Tibial artery (tissue), 4 donors: ENCODE data around the gene PDCD7.
"Not testable (repeated sequence)": the region's sequence is repeated elsewhere in the genome, so short reads cannot be mapped to it uniquely, and the experiment has no call there.

Experiments
- DNase-seq, 2 donors: peaks; one replicate each; pipeline ENCODE4 v3.0.0-alpha.2; 2019
- H3K27ac ChIP-seq, 2 donors: fragments of 200-600 bp; sonication (generic) in 1 of 2; 1 replicate in 1 of 2; 2 replicates in 1 of 2; pipeline ENCODE4 v1.5.1; 2018 to 2019; ENCODE audit warnings: mild to moderate bottlenecking in 1 of 2
- H3K27me3 ChIP-seq, 2 donors: fragments of 200-600 bp; sonication (generic) in 1 of 2; one replicate each; pipeline versions ENCODE4 v1.5.1 to v1.6.0; 2016 to 2019
- H3K36me3 ChIP-seq, 3 donors: fragments of 200-600 bp; sonication (generic) in 2 of 3; one replicate each; pipeline ENCODE4 v1.5.1; 2016 to 2019; ENCODE audit warnings: mild to moderate bottlenecking in 2 of 3
- H3K4me1 ChIP-seq, 4 donors: fragments of 200-600 bp; sonication (generic) in 2 of 4; 1 replicate in 3 of 4; 2 replicates in 1 of 4; pipeline ENCODE4 v1.5.1; 2016 to 2019
- H3K4me3 ChIP-seq, 2 donors: fragments of 200-600 bp; sonication (generic) in 1 of 2; 1 replicate in 1 of 2; 2 replicates in 1 of 2; pipeline ENCODE4 v1.5.1; 2018 to 2019; ENCODE audit warnings: mild to moderate bottlenecking in 2 of 2
- H3K9me3 ChIP-seq, 3 donors: fragments of 200-600 bp; sonication (generic) in 1 of 3; one replicate each; pipeline ENCODE4 v1.5.1; 2016 to 2019
- intact Hi-C: fragments of 100-400 bp; cut with DNase I; formaldehyde crosslinking; loops from one replicate; pipeline ENCODE4 v1.15.0; 2023; ENCODE audit warnings: low total_unique reads
- TF ChIP-seq, protein P1 (sequence below), 2 experiments: fragments of 200-600 bp in 1 of 2; fragments of 450-650 bp in 1 of 2; IDR thresholded peaks; one replicate each; pipeline ENCODE4 v1.5.1; 2017 to 2019; ENCODE audit warnings: antibody characterized with exemption in 2 of 2, mild to moderate bottlenecking in 1 of 2, moderate library complexity in 1 of 2

Gene PDCD7

DNA sequence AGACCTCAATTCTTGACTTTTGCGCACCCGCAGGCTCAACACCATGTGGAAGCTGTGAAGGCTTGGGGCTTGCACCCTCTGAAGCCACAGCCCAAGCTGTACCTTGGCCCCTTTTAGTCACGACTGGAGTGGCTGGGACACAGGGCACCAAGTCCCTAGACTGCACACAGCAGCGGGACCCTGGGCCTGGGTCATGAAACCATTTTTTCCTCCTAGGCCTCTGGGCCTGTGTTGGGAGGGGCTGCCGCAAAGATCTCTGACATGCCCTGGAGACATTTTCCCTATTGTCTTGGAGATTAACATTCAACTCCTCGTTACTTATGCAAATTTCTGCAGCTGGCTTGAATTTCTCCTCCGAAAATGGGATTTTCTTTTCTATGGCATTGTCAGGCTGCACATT, 3.5 kb upstream of the PDCD7 start:
- not testable (repeated sequence) for H3K9me3 ChIP-seq, H3K4me3 ChIP-seq, H3K27ac ChIP-seq, H3K27me3 ChIP-seq, DNase-seq, H3K36me3 ChIP-seq
- intact Hi-C loops, result loop anchor here (10.0 kb wide), 1 partner anchor 48 kb away; the partner anchor contains the start of gene CLPX
- H3K4me1 ChIP-seq, result peaks cover 0 to 14% (median 8%) of the 10 kb centered on the region in 4 donors

DNA sequence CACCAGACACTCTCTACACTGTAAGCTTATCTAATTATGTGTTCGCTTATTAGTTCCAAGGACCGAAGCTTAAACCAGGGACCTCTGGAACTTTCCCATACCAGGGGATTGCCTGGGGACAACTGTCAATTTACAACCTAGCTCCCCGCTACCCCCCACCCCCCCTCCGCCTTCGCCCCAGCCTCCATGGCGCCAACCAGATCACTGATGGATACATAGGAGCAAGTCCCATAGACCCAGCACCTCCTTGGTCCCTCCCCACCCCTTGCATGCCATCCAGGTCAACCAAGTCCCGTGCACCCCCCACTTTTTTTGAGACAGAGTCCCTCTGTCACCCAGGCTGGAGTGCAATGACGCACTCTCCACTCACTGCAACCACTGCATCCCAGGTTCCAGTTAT, 930 bp upstream of the PDCD7 start:
- Histone ChIP-seq H3K9me3 (no peaks in the 10 kb centered on the region), H3K4me3 (peak overlapping the region in 1 of 2 donors; percentile 84), H3K4me1 (peaks cover 0 to 33% (median 20%) of the 10 kb centered on the region in 4 donors), H3K27ac (no peak overlapping the region), H3K36me3 (peaks cover 0 to 3% (median 0%) of the 10 kb centered on the region in 3 donors), H3K27me3 (no peaks in the 10 kb centered on the region)
- intact Hi-C loops, result loop anchor here (10.0 kb wide), 1 partner anchor 50 kb away; the partner anchor contains the start of gene CLPX
- TF ChIP-seq, protein P1, sequence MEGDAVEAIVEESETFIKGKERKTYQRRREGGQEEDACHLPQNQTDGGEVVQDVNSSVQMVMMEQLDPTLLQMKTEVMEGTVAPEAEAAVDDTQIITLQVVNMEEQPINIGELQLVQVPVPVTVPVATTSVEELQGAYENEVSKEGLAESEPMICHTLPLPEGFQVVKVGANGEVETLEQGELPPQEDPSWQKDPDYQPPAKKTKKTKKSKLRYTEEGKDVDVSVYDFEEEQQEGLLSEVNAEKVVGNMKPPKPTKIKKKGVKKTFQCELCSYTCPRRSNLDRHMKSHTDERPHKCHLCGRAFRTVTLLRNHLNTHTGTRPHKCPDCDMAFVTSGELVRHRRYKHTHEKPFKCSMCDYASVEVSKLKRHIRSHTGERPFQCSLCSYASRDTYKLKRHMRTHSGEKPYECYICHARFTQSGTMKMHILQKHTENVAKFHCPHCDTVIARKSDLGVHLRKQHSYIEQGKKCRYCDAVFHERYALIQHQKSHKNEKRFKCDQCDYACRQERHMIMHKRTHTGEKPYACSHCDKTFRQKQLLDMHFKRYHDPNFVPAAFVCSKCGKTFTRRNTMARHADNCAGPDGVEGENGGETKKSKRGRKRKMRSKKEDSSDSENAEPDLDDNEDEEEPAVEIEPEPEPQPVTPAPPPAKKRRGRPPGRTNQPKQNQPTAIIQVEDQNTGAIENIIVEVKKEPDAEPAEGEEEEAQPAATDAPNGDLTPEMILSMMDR (IDR thresholded peaks at IDR 0.05), result no peak
- DNase-seq, result no peak

DNA sequence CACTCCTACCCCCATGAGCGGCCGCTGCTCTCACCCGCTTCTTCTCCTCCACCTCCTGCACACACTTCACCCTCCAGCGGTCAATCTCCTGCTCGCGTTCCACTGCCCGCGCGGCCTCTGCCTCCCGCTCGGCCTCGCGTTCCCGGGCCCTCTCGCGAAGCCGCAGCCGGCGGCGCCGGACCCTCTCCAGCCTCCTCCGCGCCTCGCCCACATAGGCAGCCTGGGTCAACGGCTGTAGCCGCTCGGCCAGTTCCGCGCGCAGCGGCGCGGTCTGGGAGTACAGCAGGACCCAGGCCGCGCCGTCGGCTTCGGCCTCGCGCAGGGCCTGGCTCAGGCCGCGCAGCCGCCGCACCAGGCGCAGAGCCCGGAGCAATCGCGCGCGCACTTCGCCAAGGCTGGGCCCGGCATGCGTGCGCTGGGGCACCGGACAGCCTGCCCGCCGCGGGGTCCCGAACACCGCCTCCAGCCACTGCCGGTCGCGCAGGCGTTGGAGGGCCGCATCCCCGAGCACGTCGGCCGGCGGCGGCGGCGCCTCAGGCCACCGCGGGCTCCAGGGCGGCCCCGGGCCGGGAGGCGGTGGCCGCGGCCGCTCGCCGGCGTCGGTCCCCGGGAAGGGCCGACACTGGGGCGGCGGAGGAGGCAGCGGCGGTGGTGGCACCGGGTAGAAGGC, 595 bp downstream of the PDCD7 start:
- Histone ChIP-seq H3K36me3 (peaks cover 11 to 19% (median 14%) of the 10 kb centered on the region in 3 donors), H3K4me1 (peaks cover 0 to 33% (median 20%) of the 10 kb centered on the region in 4 donors), H3K27ac (peak overlapping the region; percentile 90 to 91), H3K4me3 (peak overlapping the region; percentile 84 to 95), H3K27me3 (no peaks in the 10 kb centered on the region), H3K9me3 (no peaks in the 10 kb centered on the region)
- intact Hi-C loops, result loop anchor here (10.0 kb wide), 1 partner anchor 52 kb away; the partner anchor contains the start of gene CLPX
- DNase-seq, result no peak
- TF ChIP-seq, protein P1 (IDR thresholded peaks at IDR 0.05), result no peak

DNA sequence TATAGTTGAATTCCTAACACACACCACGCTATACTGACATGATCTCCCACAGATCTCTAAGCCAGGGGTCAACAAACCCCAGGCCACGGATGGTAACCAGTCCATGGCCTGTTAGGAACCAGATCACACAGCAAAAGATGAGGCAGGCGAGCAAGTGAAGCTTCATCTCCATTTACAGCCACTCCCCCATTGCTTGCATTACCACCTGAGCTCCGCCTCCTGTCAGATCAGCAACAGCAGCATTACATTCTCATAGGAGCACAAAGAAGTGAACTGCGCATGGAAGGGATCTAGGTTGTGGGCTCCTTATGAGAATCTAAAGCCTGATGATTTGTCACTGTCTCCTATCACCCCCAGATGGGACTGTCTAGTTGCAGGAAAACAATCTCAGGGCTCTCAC, 2.7 kb downstream of the PDCD7 start:
- DNase-seq, result no peak
- Histone ChIP-seq H3K36me3 (peaks cover 26 to 34% (median 27%) of the 10 kb centered on the region in 3 donors), H3K27ac (no peak overlapping the region), H3K4me1 (peaks cover 0 to 33% (median 20%) of the 10 kb centered on the region in 4 donors), H3K9me3 (no peaks in the 10 kb centered on the region), H3K27me3 (no peaks in the 10 kb centered on the region), H3K4me3 (no peak overlapping the region)
- TF ChIP-seq, protein P1 (IDR thresholded peaks at IDR 0.05), result no peak
- intact Hi-C loops, result loop anchor here (10.0 kb wide), 1 partner anchor 54 kb away; the partner anchor contains the start of gene CLPX

DNA sequence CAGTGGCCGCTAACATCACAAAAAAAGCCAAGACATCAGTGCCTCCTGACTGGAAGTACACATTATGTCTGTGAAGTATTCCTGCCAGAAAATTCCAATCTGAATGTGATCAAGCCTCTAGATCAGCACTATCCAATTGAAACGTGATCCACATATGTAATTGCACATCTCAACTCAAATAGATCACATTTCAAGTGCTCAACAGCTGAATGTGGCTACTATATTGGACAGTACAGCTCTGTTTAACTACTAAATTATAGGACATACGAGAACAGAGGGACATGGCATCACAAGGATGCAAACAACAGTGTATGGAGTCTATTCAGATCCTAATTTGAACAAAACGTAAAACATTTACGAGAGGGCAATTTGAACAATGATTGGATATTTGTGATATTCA, 18.1 kb downstream of the PDCD7 start:
- DNase-seq, result no peak
- TF ChIP-seq, protein P1 (IDR thresholded peaks at IDR 0.05), result no peak

DNA sequence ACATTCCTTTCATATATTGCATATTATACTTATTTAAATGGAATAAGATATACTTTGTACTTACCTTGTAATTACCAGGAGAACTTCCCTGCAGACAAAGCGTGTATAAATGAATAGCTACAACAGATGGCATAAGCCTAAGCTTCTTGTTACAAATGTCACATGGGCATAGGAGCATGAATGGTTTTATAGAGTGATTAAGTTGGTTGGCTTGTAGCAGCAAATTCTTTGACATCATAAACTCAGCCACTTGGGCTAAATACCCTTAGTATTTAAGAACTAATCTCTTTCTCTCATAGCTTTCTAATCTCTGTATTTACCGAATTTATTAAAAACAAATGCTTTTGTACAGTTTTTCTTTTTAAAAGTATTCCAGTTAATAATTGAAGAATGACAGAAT, 18.5 kb downstream of the PDCD7 start, which contains the start of gene UBAP1L:
Gene UBAP1L (minus strand): TSS at position 115 of the 400 bp plus-strand sequence. CDS start 8,985 bp downstream, outside the sequence.
- DNase-seq, result no peak
- H3K4me1 ChIP-seq, result no peaks in the 10 kb centered on the region
- intact Hi-C loops, result no loop called here
- H3K36me3 ChIP-seq, result peaks cover 54 to 89% (median 58%) of the 10 kb centered on the region in 3 donors
- H3K27me3 ChIP-seq, result no peaks in the 10 kb centered on the region
- TF ChIP-seq, protein P1 (IDR thresholded peaks at IDR 0.05), result no peak
- no peaks in the 10 kb centered on the region for H3K9me3 ChIP-seq
- H3K4me3 ChIP-seq, result no peak within 1 kb of the TSS
- no peak within 1 kb of the TSS for H3K27ac ChIP-seq

More for the DNA sequence above, 18.1 kb downstream of the PDCD7 start:
- H3K36me3 ChIP-seq, result peaks cover 54 to 93% (median 58%) of the 10 kb centered on the region in 3 donors
- no peak overlapping the region for H3K27ac ChIP-seq
- intact Hi-C loops, result no loop called here
- no peaks in the 10 kb centered on the region for H3K4me1 ChIP-seq
- no peak overlapping the region for H3K4me3 ChIP-seq
- no peaks in the 10 kb centered on the region for H3K9me3 ChIP-seq
- H3K27me3 ChIP-seq, result no peaks in the 10 kb centered on the region
